GM12878 (cell line): ENCODE results near the gene KDM1B. TPM values are rescaled to one million over a fixed set of nuclear protein-coding genes. Genes with fewer than 3 reads are reported as not detected.

Experiments
- ATAC-seq: fragments of 200-7000 bp; cut with Tn5 transposase; 3 replicates; pipeline ENCODE4 v1.9.1; 2020; ENCODE audit warnings: mild to moderate bottlenecking, moderate library complexity
- BruUV-seq: library from RNA; stranded (reverse); fragments of 400-500 nt; replicated peaks from 2 replicates; lab custom pipeline; 2021; lab: Mats Ljungman, UMichigan
- CTCF ChIA-PET: fragments of 300-600 bp; sonication (Branson Sonifier 250); formaldehyde crosslinking; extraction: SDS; loops from one replicate; lab custom pipeline; 2021; ENCODE audit warnings: inconsistent platforms; lab: Yijun Ruan, JAX
- POLR2A ChIA-PET: fragments of 350-600 bp; formaldehyde crosslinking; extraction: SDS; loops from one replicate; lab custom pipeline; 2021; ENCODE audit warnings: inconsistent platforms; lab: Charles Lee
- RAD21 ChIA-PET: fragments of 300-600 bp; sonication (Branson Sonifier 250); formaldehyde crosslinking; loops from one replicate; lab custom pipeline; 2023; ENCODE audit warnings: antibody characterized with exemption; ENCODE audit not compliant: unreplicated experiment; lab: Charles Lee
- SMC1A ChIA-PET: fragments of 300-600 bp; sonication (Branson Sonifier 250); formaldehyde crosslinking; loops from one replicate; lab custom pipeline; 2023; ENCODE audit not compliant: unreplicated experiment, uncharacterized antibody; lab: Charles Lee
- DNase-seq: peaks from one replicate; pipeline ENCODE4 v3.0.0-alpha.2; 2011; ENCODE audit warnings: low read depth, low spot score
- FAIRE-seq: peaks from 3 replicates; lab custom pipeline; 2011; peaks lifted over from hg19 to GRCh38; lab: Jason Lieb, UNC
- H2AFZ ChIP-seq: 2 replicates; pipeline ENCODE4 v1.6.0; 2011; ENCODE audit warnings: low read depth, low read length, control low read depth; ENCODE audit not compliant: control insufficient read depth
- H3K27ac ChIP-seq: 2 replicates; pipeline ENCODE4 v1.5.1; 2011; ENCODE audit warnings: control low read depth; ENCODE audit not compliant: control insufficient read depth, insufficient read depth
- H3K27me3 ChIP-seq, 2 experiments: replicated peaks in 1 of 2; 2 replicates each; pipeline versions ENCODE4 v1.6.0 to v1.6.1; 2011; ENCODE audit warnings: low read length in 1 of 2; ENCODE audit not compliant: control insufficient read depth in 2 of 2, insufficient read depth in 2 of 2
- H3K36me3 ChIP-seq, 2 experiments: 2 replicates each; pipeline ENCODE4 v1.5.1; 2011; ENCODE audit warnings: low read length in 1 of 2; ENCODE audit not compliant: control insufficient read depth in 2 of 2, insufficient read depth in 2 of 2
- H3K4me1 ChIP-seq: 2 replicates; pipeline ENCODE4 v1.6.1; 2011; ENCODE audit warnings: mild to moderate bottlenecking, low read length, moderate library complexity, mixed read lengths; ENCODE audit not compliant: control insufficient read depth, insufficient read depth
- H3K4me2 ChIP-seq: 2 replicates; pipeline ENCODE4 v1.6.0; 2011; ENCODE audit warnings: control low read depth; ENCODE audit not compliant: control insufficient read depth, insufficient read depth
- H3K4me3 ChIP-seq: fragments of 200-600 bp; sonication (generic); 2 replicates; pipeline ENCODE4 v1.5.1; 2016
- H3K79me2 ChIP-seq: 2 replicates; pipeline ENCODE4 v1.6.0; 2011; ENCODE audit warnings: low read length; ENCODE audit not compliant: control insufficient read depth, insufficient read depth
- H3K9ac ChIP-seq: 2 replicates; pipeline ENCODE4 v1.8.0; 2011; ENCODE audit warnings: low read length, control low read depth, mixed read lengths; ENCODE audit not compliant: control insufficient read depth, insufficient read depth
- H3K9me3 ChIP-seq: replicated peaks from 3 replicates; pipeline ENCODE4 v1.5.1; 2011; ENCODE audit warnings: mild to moderate bottlenecking, low read length; ENCODE audit not compliant: control insufficient read depth, insufficient read depth
- H4K20me1 ChIP-seq: 2 replicates; pipeline ENCODE4 v1.6.0; 2011; ENCODE audit not compliant: control insufficient read depth, insufficient read depth
- BMI1 ChIP-seq: fragments of 450-650 bp; IDR thresholded peaks from 2 replicates; pipeline ENCODE4 v1.6.1; 2016; ENCODE audit warnings: mild to moderate bottlenecking, moderate library complexity, borderline replicate concordance
- KLF5 ChIP-seq: fragments of 450-650 bp; IDR thresholded peaks from 2 replicates; pipeline ENCODE4 v1.6.1; 2014; ENCODE audit warnings: mild to moderate bottlenecking; ENCODE audit not compliant: partially characterized antibody
- NR2F1 ChIP-seq: fragments of 450-650 bp; conservative IDR thresholded peaks from 2 replicates; pipeline ENCODE4 v1.6.1; 2017; ENCODE audit warnings: mild to moderate bottlenecking
- POLR2A ChIP-seq: IDR thresholded peaks from 2 replicates; pipeline ENCODE4 v1.6.1; 2011; ENCODE audit warnings: low read depth, mild to moderate bottlenecking, low read length
- SIN3A ChIP-seq: IDR thresholded peaks from 2 replicates; pipeline ENCODE4 v1.6.1; 2012; ENCODE audit warnings: low read depth, low read length, improper control_type of control experiment
- TAF1 ChIP-seq: IDR thresholded peaks from 2 replicates; pipeline ENCODE4 v1.6.1; 2011; ENCODE audit warnings: mild to moderate bottlenecking, low read depth, low read length, borderline replicate concordance
- USF2 ChIP-seq: IDR thresholded peaks from 2 replicates; pipeline ENCODE4 v1.6.1; 2011; ENCODE audit warnings: low read depth, low read length, improper control_type of control experiment, borderline replicate concordance
- ZBTB33 ChIP-seq: fragments of 450-650 bp; IDR thresholded peaks from 2 replicates; pipeline ENCODE4 v1.6.1; 2017; ENCODE audit warnings: mild to moderate bottlenecking
- WGBS: methylation state at CpG from one replicate; pipeline ENCODE4 v1.1.6; 2016; ENCODE audit warnings: low lambda C conversion rate; ENCODE audit not compliant: insufficient replicate concordance, insufficient coverage; ENCODE audit errors: missing lambda C conversion rate; 5-methylcytosine and 5-hydroxymethylcytosine counted together
- in situ Hi-C: fragments of 300-500 bp; cut with MboI; formaldehyde crosslinking; loops from 9 replicates; pipeline ENCODE4 v1.14.3; 2018; ENCODE audit warnings: mixed read lengths
- intact Hi-C: fragments of 100-400 bp; cut with micrococcal nuclease; formaldehyde crosslinking; loops from one replicate; pipeline ENCODE4 v1.14.2; 2022; ENCODE audit not compliant: unreplicated experiment
- polyA plus RNA-seq, 11 experiments: library from polyadenylated mRNA; depleted of rRNA in 4 of 11; unstranded in 6 of 11; stranded (reverse) in 5 of 11; fragments of >200 nt; fragmentation: Nextera tagmentation in 4 of 11; fragmentation: Illumina TruSeq in 1 of 11; extraction: Ambion mirVana in 4 of 11; extraction: Trizol in 1 of 11; gene quantifications; 1 replicate in 1 of 11; 2 replicates in 10 of 11; pipeline versions ENCODE4 v1.2.1 to v1.2.3, GENCODE V29; 2011 to 2016; ENCODE audit warnings: inconsistent platforms in 2 of 11, missing spikeins in 2 of 11, low read depth in 1 of 11
- total RNA-seq, 4 experiments: library from RNA; depleted of rRNA in 3 of 4; stranded (reverse); fragments of >200 nt in 3 of 4; fragmentation: Illumina TruSeq in 1 of 4; extraction: Trizol in 1 of 4; gene quantifications; 2 replicates each; pipeline versions ENCODE4 v1.2.1 to v1.2.3, GENCODE V29; 2013 to 2021

Gene KDM1B
- total and polyA plus RNA-seq, 10 of the 15 experiments (the other 5 are each of a cell fraction or from before 2014, with no cell fraction given), result 1.7 to 22.5 (median 13.9) TPM

- in situ Hi-C loops, result no loop called here
- RAD21 ChIA-PET, result no interaction called here
- H3K9ac ChIP-seq, result no peak overlapping the region
- peaks cover 0 to 5% of the 10 kb centered on the region in 2 experiments; a peak in 2 of 4 replicates for H3K36me3 ChIP-seq
- no peak overlapping the region for H2AFZ ChIP-seq
- H3K4me3 ChIP-seq, result no peak overlapping the region
- no peaks in the 10 kb centered on the region for H3K9me3 ChIP-seq
- ATAC-seq (no peak), FAIRE-seq (no peak), DNase-seq (no peak)
- no peak overlapping the region for H3K27ac ChIP-seq
- H4K20me1 ChIP-seq, result no peaks in the 10 kb centered on the region
- no peaks in the 10 kb centered on the region for H3K79me2 ChIP-seq
- H3K4me2 ChIP-seq, result no peak overlapping the region
- H3K27me3 ChIP-seq, result no peaks in the 10 kb centered on the region
- CTCF ChIA-PET, result interaction anchor here (1.1 kb wide), 1 partner anchor 10 kb away, joined by 3 read pairs; no protein-coding TSS in a partner anchor
- TF ChIP-seq NR2F1 (no peak), SIN3A (no peak), BMI1 (no peak), ZBTB33 (no peak), POLR2A (no peak), KLF5 (no peak), TAF1 (no peak), USF2 (no peak)
- TF ChIP-seq, all 136 proteins: peak for 0
- intact Hi-C loops, result no loop called here
- no peaks in the 10 kb centered on the region for H3K4me1 ChIP-seq
- ChIA-PET POLR2A (no interaction called here), SMC1A (interaction anchor here (0.8 kb wide), 1 partner anchor 21 kb away, joined by 6 read pairs; the partner anchor contains the start of gene NHLRC1)
- BruUV-seq, result no TSS peak
- 100% methylated on average over 3 of the region's 3 CpGs for WGBS
Measured at GRCh38 chr6:18142591-18142861, 12.7 kb upstream of the KDM1B start.
